Tibial nerve (tissue), 4 donors: ENCODE measurements around the gene MARS1.

Source experiments
- EP300 ChIP-seq, 2 donors: sonication (generic); formaldehyde crosslinking; IDR thresholded peaks; one replicate each; pipeline ENCODE4 v1.6.1; 2017; ENCODE audit warnings: antibody characterized with exemption in 2 of 2, mild to moderate bottlenecking in 1 of 2
- POLR2A ChIP-seq, 2 donors: fragments of 450-650 bp; IDR thresholded peaks; one replicate each; pipeline ENCODE4 v1.6.1; 2017; ENCODE audit warnings: antibody characterized with exemption in 2 of 2, mild to moderate bottlenecking in 2 of 2, moderate library complexity in 2 of 2
- TF ChIP-seq, protein P1 (sequence below), 5 experiments: fragments of 200-600 bp in 3 of 5; fragments of 450-650 bp in 2 of 5; sonication (generic) in 3 of 5; IDR thresholded peaks; one replicate each; pipeline ENCODE4 v1.5.1; 2016 to 2019; ENCODE audit warnings: antibody characterized with exemption in 5 of 5, mild to moderate bottlenecking in 3 of 5, moderate library complexity in 2 of 5

DNA sequence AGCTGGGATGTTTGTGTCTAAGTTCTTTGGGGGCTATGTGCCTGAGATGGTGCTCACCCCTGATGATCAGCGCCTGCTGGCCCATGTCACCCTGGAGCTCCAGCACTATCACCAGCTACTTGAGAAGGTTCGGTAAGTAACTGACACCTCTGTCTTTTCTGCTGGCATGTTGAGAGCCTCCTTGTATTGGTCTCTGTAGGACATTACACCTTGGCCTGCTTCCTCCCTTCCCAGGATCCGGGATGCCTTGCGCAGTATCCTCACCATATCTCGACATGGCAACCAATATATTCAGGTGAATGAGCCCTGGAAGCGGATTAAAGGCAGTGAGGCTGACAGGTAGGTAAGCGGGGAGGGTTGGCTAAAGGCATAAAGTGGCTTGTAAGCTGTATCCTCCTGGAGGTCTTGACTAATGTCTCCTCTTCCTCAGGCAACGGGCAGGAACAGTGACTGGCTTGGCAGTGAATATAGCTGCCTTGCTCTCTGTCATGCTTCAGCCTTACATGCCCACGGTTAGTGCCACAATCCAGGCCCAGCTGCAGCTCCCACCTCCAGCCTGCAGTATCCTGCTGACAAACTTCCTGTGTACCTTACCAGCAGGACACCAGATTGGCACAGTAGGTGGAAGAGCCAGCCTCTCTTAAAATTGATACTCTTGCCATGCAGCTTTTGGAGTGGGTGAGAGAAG is 27.0 kb downstream of the MARS1 start:
- TF ChIP-seq, protein P1, sequence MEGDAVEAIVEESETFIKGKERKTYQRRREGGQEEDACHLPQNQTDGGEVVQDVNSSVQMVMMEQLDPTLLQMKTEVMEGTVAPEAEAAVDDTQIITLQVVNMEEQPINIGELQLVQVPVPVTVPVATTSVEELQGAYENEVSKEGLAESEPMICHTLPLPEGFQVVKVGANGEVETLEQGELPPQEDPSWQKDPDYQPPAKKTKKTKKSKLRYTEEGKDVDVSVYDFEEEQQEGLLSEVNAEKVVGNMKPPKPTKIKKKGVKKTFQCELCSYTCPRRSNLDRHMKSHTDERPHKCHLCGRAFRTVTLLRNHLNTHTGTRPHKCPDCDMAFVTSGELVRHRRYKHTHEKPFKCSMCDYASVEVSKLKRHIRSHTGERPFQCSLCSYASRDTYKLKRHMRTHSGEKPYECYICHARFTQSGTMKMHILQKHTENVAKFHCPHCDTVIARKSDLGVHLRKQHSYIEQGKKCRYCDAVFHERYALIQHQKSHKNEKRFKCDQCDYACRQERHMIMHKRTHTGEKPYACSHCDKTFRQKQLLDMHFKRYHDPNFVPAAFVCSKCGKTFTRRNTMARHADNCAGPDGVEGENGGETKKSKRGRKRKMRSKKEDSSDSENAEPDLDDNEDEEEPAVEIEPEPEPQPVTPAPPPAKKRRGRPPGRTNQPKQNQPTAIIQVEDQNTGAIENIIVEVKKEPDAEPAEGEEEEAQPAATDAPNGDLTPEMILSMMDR (IDR thresholded peaks at IDR 0.05) = no peak
- TF ChIP-seq POLR2A (IDR thresholded peaks at IDR 0.05) = no peak
- TF ChIP-seq EP300 (IDR thresholded peaks at IDR 0.05) = no peak
